HEK293T (cell line): Measurements from ENCODE around the gene CSF1R.
"Not testable (repeated sequence)": the region's sequence is repeated elsewhere in the genome, so short reads cannot be mapped to it uniquely, and the experiment has no call there.

Experiments used
- CTCF ChIA-PET: fragments of 350-600 bp; formaldehyde crosslinking; extraction: SDS; loops from one replicate; lab custom pipeline; 2021; ENCODE audit warnings: antibody characterized with exemption, inconsistent platforms; lab: Yijun Ruan, JAX
- POLR2A ChIA-PET: fragments of 350-600 bp; formaldehyde crosslinking; extraction: SDS; loops from one replicate; lab custom pipeline; 2020; ENCODE audit warnings: antibody characterized with exemption, inconsistent platforms; lab: Yijun Ruan, JAX
- DNase-seq: peaks from one replicate; pipeline ENCODE4 v3.0.0; 2012; ENCODE audit warnings: mixed read lengths; ENCODE audit errors: extremely low spot score
- ARNT ChIP-seq: fragments of 450-650 bp; IDR thresholded peaks from 2 replicates; pipeline ENCODE4 v1.6.1; 2017; ENCODE audit warnings: mild to moderate bottlenecking
- BHLHE40 ChIP-seq: fragments of 450-650 bp; IDR thresholded peaks from 2 replicates; pipeline ENCODE4 v1.6.1; 2016; ENCODE audit warnings: mild to moderate bottlenecking, moderate library complexity, borderline replicate concordance
- CTBP1 ChIP-seq: fragments of 450-650 bp; IDR thresholded peaks from 2 replicates; pipeline ENCODE4 v1.6.1; 2016; ENCODE audit warnings: borderline replicate concordance
- ELF4 ChIP-seq: fragments of 450-650 bp; IDR thresholded peaks from 2 replicates; pipeline ENCODE4 v1.6.1; 2017; ENCODE audit warnings: antibody characterized with exemption
- FOXA1 ChIP-seq: fragments of 450-650 bp; IDR thresholded peaks from 2 replicates; pipeline ENCODE4 v1.6.1; 2016; ENCODE audit warnings: mild to moderate bottlenecking
- FOXK2 ChIP-seq: fragments of 450-650 bp; IDR thresholded peaks from 2 replicates; pipeline ENCODE4 v1.6.1; 2016; ENCODE audit warnings: mild to moderate bottlenecking
- FOXM1 ChIP-seq: fragments of 450-650 bp; IDR thresholded peaks from 2 replicates; pipeline ENCODE4 v1.6.1; 2017; ENCODE audit warnings: mild to moderate bottlenecking, borderline replicate concordance
- HDGF ChIP-seq: fragments of 450-650 bp; IDR thresholded peaks from 2 replicates; pipeline ENCODE4 v1.6.1; 2017; ENCODE audit warnings: antibody characterized with exemption, borderline replicate concordance
- L3MBTL2 ChIP-seq: fragments of 450-650 bp; conservative IDR thresholded peaks from 2 replicates; pipeline ENCODE4 v1.6.1; 2016; ENCODE audit warnings: mild to moderate bottlenecking
- LEF1 ChIP-seq: fragments of 450-650 bp; IDR thresholded peaks from 2 replicates; pipeline ENCODE4 v1.6.1; 2017; ENCODE audit warnings: mild to moderate bottlenecking, borderline replicate concordance
- NFRKB ChIP-seq: fragments of 450-650 bp; IDR thresholded peaks from 2 replicates; pipeline ENCODE4 v1.6.1; 2016; ENCODE audit warnings: mild to moderate bottlenecking, moderate library complexity
- PKNOX1 ChIP-seq: fragments of 450-650 bp; IDR thresholded peaks from 2 replicates; pipeline ENCODE4 v1.6.1; 2016
- SP1 ChIP-seq: fragments of 450-650 bp; IDR thresholded peaks from 2 replicates; pipeline ENCODE4 v1.6.1; 2017
- SUZ12 ChIP-seq: fragments of 450-650 bp; IDR thresholded peaks from 2 replicates; pipeline ENCODE4 v1.6.1; 2016; ENCODE audit warnings: mild to moderate bottlenecking
- TARDBP ChIP-seq: fragments of 450-650 bp; IDR thresholded peaks from 2 replicates; pipeline ENCODE4 v1.6.1; 2016
- ZNF384 ChIP-seq: fragments of 450-650 bp; IDR thresholded peaks from 2 replicates; pipeline ENCODE4 v1.6.1; 2016

The CSF1R gene

GRCh38 chr5:150042459-150042858 lies 43.9 kb downstream of the CSF1R start:
- CTCF ChIA-PET = no interaction called here
- no peak for DNase-seq
- TF ChIP-seq BHLHE40 (no peak), ARNT (no peak), LEF1 (no peak), L3MBTL2 (no peak), FOXA1 (no peak), CTBP1 (no peak), NFRKB (no peak), HDGF (no peak)
- POLR2A ChIA-PET = no interaction called here

DNA sequence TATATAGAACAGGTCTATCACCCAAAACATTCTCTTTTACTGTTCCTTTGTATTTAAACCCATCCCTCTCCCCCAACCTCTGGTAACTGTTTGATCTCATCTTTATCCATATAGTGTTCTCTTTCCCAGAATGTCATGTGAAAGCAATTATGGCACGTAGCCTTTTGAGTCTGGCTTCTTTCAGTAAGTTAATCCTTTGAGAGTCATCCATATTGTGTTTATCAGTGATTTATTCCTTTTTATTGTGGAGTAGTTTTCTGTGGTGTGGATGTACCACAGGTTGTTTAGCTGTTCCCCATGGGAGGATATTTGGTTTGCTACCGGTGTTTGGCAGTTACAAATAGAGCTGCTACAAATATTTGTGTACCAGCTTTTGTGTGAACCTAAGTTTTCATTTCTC lies 47.8 kb downstream of the CSF1R start:
- DNase-seq = no peak
- TF ChIP-seq FOXA1 = no peak
- no peak for TF ChIP-seq ZNF384
- TF ChIP-seq LEF1 = no peak
- no peak for TF ChIP-seq ELF4
- no peak for TF ChIP-seq HDGF
- no peak for TF ChIP-seq SP1
- no peak for TF ChIP-seq L3MBTL2
- no peak for TF ChIP-seq BHLHE40
- no peak for TF ChIP-seq FOXM1
- no peak for TF ChIP-seq SUZ12
- TF ChIP-seq PKNOX1 = no peak
- no peak for TF ChIP-seq FOXK2
- TF ChIP-seq CTBP1 = no peak
- CTCF ChIA-PET = no interaction called here
- POLR2A ChIA-PET = no interaction called here

DNA sequence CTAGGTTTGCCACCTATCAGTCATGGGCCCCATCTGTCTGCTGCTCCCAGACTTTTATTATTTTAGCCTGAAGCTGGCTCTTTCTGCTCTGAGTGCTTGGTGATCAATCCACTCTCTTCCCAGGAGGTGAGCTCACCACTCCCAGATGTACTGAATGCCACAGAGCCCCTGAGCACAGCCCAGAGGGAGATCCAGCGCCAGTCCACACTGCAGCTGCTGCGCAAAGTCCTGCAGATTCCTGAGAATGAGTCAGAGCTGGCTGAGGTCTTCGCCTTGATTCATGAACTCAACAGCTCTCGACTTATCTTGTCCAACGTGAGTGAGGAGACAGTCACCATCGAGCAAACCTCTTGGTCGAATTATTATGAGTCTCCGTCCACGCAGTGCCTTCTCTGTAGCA lies 49.8 kb downstream of the CSF1R start:
- CTCF ChIA-PET = interaction anchor here (0.6 kb wide), 1 partner anchor 9 kb away, joined by 3 read pairs; no protein-coding TSS in a partner anchor
- TF ChIP-seq FOXA1 (no peak), TARDBP (no peak), BHLHE40 (no peak), L3MBTL2 (no peak), SUZ12 (no peak), FOXK2 (no peak), SP1 (no peak), ELF4 (no peak), LEF1 (no peak), PKNOX1 (no peak), CTBP1 (no peak), NFRKB (no peak), FOXM1 (no peak), ZNF384 (no peak), HDGF (no peak), ARNT (no peak)
- no peak for DNase-seq
- POLR2A ChIA-PET = no interaction called here

- CTCF ChIA-PET = no interaction called here
- TF ChIP-seq FOXM1 (no peak), SUZ12 (no peak), ELF4 (no peak), ARNT (no peak), LEF1 (no peak)
- DNase-seq = no peak
- POLR2A ChIA-PET = no interaction called here
Measured at GRCh38 chr5:150035139-150035895, 51.0 kb downstream of the CSF1R start.

GRCh38 chr5:150034662-150035061 lies 51.7 kb downstream of the CSF1R start:
- no peak for DNase-seq
- ChIA-PET POLR2A (no interaction called here), CTCF (no interaction called here)
- TF ChIP-seq ZNF384 (no peak), ELF4 (no peak), NFRKB (no peak), FOXM1 (no peak), L3MBTL2 (no peak)

- TF ChIP-seq NFRKB = no peak
- no peak for TF ChIP-seq BHLHE40
- no peak for TF ChIP-seq FOXM1
- TF ChIP-seq FOXA1 = no peak
- CTCF ChIA-PET = no interaction called here
- POLR2A ChIA-PET = no interaction called here
- no peak for DNase-seq
Measured at GRCh38 chr5:150033334-150033733, 53.0 kb downstream of the CSF1R start.

DNA sequence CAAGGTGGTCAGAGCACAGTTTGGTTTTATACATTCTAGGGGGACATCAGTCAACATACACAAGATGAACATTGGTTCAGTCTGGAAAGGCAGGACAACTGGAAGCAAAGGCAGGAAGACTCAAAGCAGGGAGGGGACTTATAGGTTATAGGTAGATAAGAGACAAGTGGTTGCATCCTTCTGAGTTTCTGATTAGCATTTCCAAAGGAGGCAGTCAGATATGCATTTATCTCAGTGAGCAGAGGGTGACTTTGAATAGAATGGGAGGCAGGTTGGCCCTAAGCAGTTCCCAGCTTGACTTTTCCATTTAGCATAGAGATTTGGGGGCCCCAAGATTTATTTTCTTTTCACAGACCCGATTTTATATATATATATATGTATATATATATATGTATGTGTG lies 58.3 kb downstream of the CSF1R start:
- CTCF ChIA-PET, DNase-seq, POLR2A ChIA-PET: not testable (repeated sequence)
